ENCODE results near the gene ADARB2. TPM values are rescaled to one million over a fixed set of nuclear protein-coding genes. Genes with fewer than 3 reads are reported as not detected.
A peak's percentile ranks its signal among the peaks of the same experiment; 100 is the strongest.

The ADARB2 gene
- total RNA-seq, 4 donors from 2014 or later = 2.3 to 3.7 (median 2.6) TPM

DNA sequence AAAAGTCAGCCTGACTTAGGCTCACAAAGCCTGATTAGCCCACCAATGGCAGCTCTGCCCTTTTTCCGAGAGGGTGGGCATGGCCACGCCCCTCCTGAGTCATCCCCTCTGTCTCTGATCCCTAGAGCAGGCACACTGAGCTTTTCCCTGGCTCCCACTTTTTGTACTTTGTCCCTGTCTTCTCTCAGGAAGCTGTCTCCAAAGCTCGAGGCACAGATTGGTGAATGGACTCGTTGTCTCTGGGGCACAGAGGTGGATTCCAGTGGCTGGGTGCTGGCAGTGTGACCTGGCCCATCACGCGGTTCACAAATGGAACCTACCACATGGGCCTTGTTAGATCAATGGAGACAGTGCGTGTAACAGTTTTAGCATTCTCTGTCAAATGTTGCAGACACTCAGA is 367.7 kb downstream of the ADARB2 start:
- Histone ChIP-seq H3K9me3 (no peaks in the 10 kb centered on the region), H3K4me3 (no peak overlapping the region), H3K27ac (replicated peaks in 1 of 4) (no peak overlapping the region), H3K4me1 (no peaks in the 10 kb centered on the region), H3K27me3 (peaks cover 0 to 20% (median 0%) of the 10 kb centered on the region in 4 donors), H3K36me3 (no peaks in the 10 kb centered on the region)
- intact Hi-C loops (cut with DNase I) = no loop called here
- WGBS = 69% methylated on average over 7 of the region's 7 CpGs
- DNase-seq (ENCODE audit: extremely low spot score) = no peak
- TF ChIP-seq EP300 (IDR thresholded peaks at IDR 0.05) (no peak), CTCF (IDR thresholded peaks at IDR 0.05) (no peak)

DNA sequence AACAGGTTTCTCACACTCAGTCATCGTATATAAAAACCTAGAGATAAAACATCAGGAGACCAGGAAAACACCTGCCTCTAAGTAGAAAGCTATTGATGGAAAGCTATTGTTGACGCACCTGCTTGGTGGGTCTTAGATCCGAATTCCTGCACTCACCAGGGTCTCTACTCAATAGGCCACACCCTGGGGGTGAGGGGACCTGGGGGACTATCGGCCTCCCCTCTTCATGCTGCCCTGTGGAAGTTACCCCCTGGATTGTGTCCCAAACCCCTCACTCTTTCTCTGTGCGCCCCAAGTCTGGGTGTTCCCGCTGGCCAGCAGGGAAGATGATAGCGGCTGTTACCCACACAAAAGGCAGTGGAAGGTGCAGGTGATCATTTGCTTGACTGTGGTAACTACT is 368.1 kb downstream of the ADARB2 start:
- H3K27ac ChIP-seq (replicated peaks in 1 of 4) = no peak overlapping the region
- H3K4me1 ChIP-seq = no peaks in the 10 kb centered on the region
- no peaks in the 10 kb centered on the region for H3K36me3 ChIP-seq
- peak; percentile 62 for DNase-seq (ENCODE audit: extremely low spot score)
- peaks cover 0 to 16% (median 0%) of the 10 kb centered on the region in 4 donors for H3K27me3 ChIP-seq
- H3K4me3 ChIP-seq = no peak overlapping the region
- TF ChIP-seq POLR2A (IDR thresholded peaks at IDR 0.05; ENCODE audit: low read depth) (no peak), POLR2AphosphoS5 (IDR thresholded peaks at IDR 0.05) (no peak), EP300 (IDR thresholded peaks at IDR 0.05) (no peak), CTCF (IDR thresholded peaks at IDR 0.05) (no peak)
- intact Hi-C loops (cut with DNase I) = no loop called here
- H3K9me3 ChIP-seq = no peaks in the 10 kb centered on the region
- 75% methylated on average over 7 of the region's 7 CpGs for WGBS

- WGBS = 28% methylated on average over 13 of the region's 14 CpGs
- DNase-seq (ENCODE audit: extremely low spot score) = peak; percentile 83
- Histone ChIP-seq H3K27me3 (peaks cover 0 to 19% (median 0%) of the 10 kb centered on the region in 4 donors), H3K36me3 (no peaks in the 10 kb centered on the region), H3K27ac (replicated peaks in 1 of 4) (no peak overlapping the region), H3K4me3 (no peak overlapping the region), H3K4me1 (no peaks in the 10 kb centered on the region), H3K9me3 (no peaks in the 10 kb centered on the region)
- intact Hi-C loops (cut with DNase I) = no loop called here
- TF ChIP-seq CTCF (IDR thresholded peaks at IDR 0.05) (peak; percentile 6 to 45 (median 12)), POLR2A (IDR thresholded peaks at IDR 0.05; ENCODE audit: low read depth) (no peak), EP300 (IDR thresholded peaks at IDR 0.05) (no peak)
These were observed 368.5 kb downstream of the ADARB2 start for GRCh38 chr10:1368842-1369171.

GRCh38 chr10:1367938-1368841 is 369.1 kb downstream of the ADARB2 start:
- no peak for TF ChIP-seq EP300 (IDR thresholded peaks at IDR 0.05)
- TF ChIP-seq POLR2A (IDR thresholded peaks at IDR 0.05; ENCODE audit: low read depth) = no peak
- TF ChIP-seq CTCF (IDR thresholded peaks at IDR 0.05) = no peak
- no peak for TF ChIP-seq POLR2AphosphoS5 (IDR thresholded peaks at IDR 0.05)
- no peak overlapping the region for H3K27ac ChIP-seq (replicated peaks in 1 of 4)
- H3K36me3 ChIP-seq = no peaks in the 10 kb centered on the region
- H3K27me3 ChIP-seq = peaks cover 0 to 25% (median 0%) of the 10 kb centered on the region in 4 donors
- no peaks in the 10 kb centered on the region for H3K4me1 ChIP-seq
- 94% methylated on average over 21 of the region's 24 CpGs for WGBS
- no peak overlapping the region for H3K4me3 ChIP-seq
- intact Hi-C loops (cut with DNase I) = no loop called here
- DNase-seq (ENCODE audit: extremely low spot score) = peak; percentile 47
- no peaks in the 10 kb centered on the region for H3K9me3 ChIP-seq

Measured in esophagus muscularis mucosa (tissue), 4 donors.